ENCODE data around the gene NPRL2.

Gene NPRL2

GRCh38 chr3:50350527-50351322 lies at the start of gene NPRL2, which contains the start of gene CYB561D2:
Gene NPRL2 (minus strand): TSS chr3:50350775. CDS start chr3:50350652, 123 bp downstream.
Gene CYB561D2 (plus strand): TSS chr3:50350862. CDS start chr3:50351434, 572 bp downstream.
- peak; percentile 99 for DNase-seq (ENCODE audit: low read depth, low spot score)

GRCh38 chr3:50396502-50396901 lies 45.9 kb upstream of the NPRL2 start:
- no peak for DNase-seq (ENCODE audit: low read depth, low spot score)

GRCh38 chr3:50395070-50395860 lies 44.7 kb upstream of the NPRL2 start:
- no peak for DNase-seq (ENCODE audit: low read depth, low spot score)

GRCh38 chr3:50393061-50393460 lies 42.5 kb upstream of the NPRL2 start:
- DNase-seq (ENCODE audit: low read depth, low spot score), result no peak

GRCh38 chr3:50392101-50392715 lies 41.6 kb upstream of the NPRL2 start:
- no peak for DNase-seq (ENCODE audit: low read depth, low spot score)

GRCh38 chr3:50390508-50391224 lies 40.1 kb upstream of the NPRL2 start:
- no peak for DNase-seq (ENCODE audit: low read depth, low spot score)

- DNase-seq (ENCODE audit: low read depth, low spot score), result no peak
Observed at GRCh38 chr3:50389414-50389767, 38.8 kb upstream of the NPRL2 start.

GRCh38 chr3:50388720-50389413 lies 38.3 kb upstream of the NPRL2 start:
- DNase-seq (ENCODE audit: low read depth, low spot score), result no peak

- no peak for DNase-seq (ENCODE audit: low read depth, low spot score)
Observed at GRCh38 chr3:50388016-50388719, 37.6 kb upstream of the NPRL2 start.

- no peak for DNase-seq (ENCODE audit: low read depth, low spot score)
Observed at GRCh38 chr3:50385754-50386153, 35.2 kb upstream of the NPRL2 start.

- DNase-seq (ENCODE audit: low read depth, low spot score), result no peak
Observed at GRCh38 chr3:50383750-50384149, 33.2 kb upstream of the NPRL2 start.

GRCh38 chr3:50382722-50383121 lies 32.1 kb upstream of the NPRL2 start:
- DNase-seq (ENCODE audit: low read depth, low spot score), result no peak

- DNase-seq (ENCODE audit: low read depth, low spot score), result no peak
Observed at GRCh38 chr3:50381383-50381782, 30.8 kb upstream of the NPRL2 start.

GRCh38 chr3:50380405-50381085 lies 30.0 kb upstream of the NPRL2 start:
- no peak for DNase-seq (ENCODE audit: low read depth, low spot score)

- DNase-seq (ENCODE audit: low read depth, low spot score), result no peak
Observed at GRCh38 chr3:50378757-50379156, 28.2 kb upstream of the NPRL2 start.

GRCh38 chr3:50378024-50378423 lies 27.4 kb upstream of the NPRL2 start:
- DNase-seq (ENCODE audit: low read depth, low spot score), result no peak

- no peak for DNase-seq (ENCODE audit: low read depth, low spot score)
Observed at GRCh38 chr3:50375258-50375931, 24.8 kb upstream of the NPRL2 start.

GRCh38 chr3:50374363-50375257 lies 24.0 kb upstream of the NPRL2 start:
- DNase-seq (ENCODE audit: low read depth, low spot score), result no peak

Measured in activated naive CD8-positive, alpha-beta T cell treated with anti-CD3 and anti-CD28 coated beads, Interleukin-2, amount 50 U/mL, for 16 hours (primary cell).